K562 (cell line): ENCODE measurements around the gene CPNE9. TPM values are rescaled to one million over a fixed set of nuclear protein-coding genes. Genes with fewer than 3 reads are reported as not detected.
A peak's percentile ranks its signal among the peaks of the same experiment; 100 is the strongest.

Source experiments
- CREM ChIP-seq: IDR thresholded peaks from 2 replicates; pipeline ENCODE4 v1.6.1; 2014; ENCODE audit warnings: antibody characterized with exemption, low read depth
- MYC ChIP-seq, 2 experiments: fragments of 250-450 bp in 1 of 2; sonication (Bioruptor Pico) in 1 of 2; IDR thresholded peaks; 2 replicates each; pipeline versions ENCODE4 v1.5.1 to v1.6.1; 2012 to 2021; ENCODE audit warnings: low read depth in 2 of 2, borderline replicate concordance in 1 of 2, improper control_type of control experiment in 1 of 2, low read length in 1 of 2, mild to moderate bottlenecking in 1 of 2, moderate library complexity in 1 of 2
- MYNN ChIP-seq, 2 experiments: sonication (generic); formaldehyde crosslinking in 1 of 2; IDR thresholded peaks; 2 replicates each; pipeline versions ENCODE4 v1.5.0 to v1.6.1; 2016 to 2020; ENCODE audit warnings: antibody characterized with exemption in 1 of 2, missing genetic modification reagents in 1 of 2
- NRF1 ChIP-seq, 2 experiments: fragments of 450-650 bp; IDR thresholded peaks in 1 of 2; conservative IDR thresholded peaks in 1 of 2; 2 replicates each; pipeline ENCODE4 v1.6.1; 2014; ENCODE audit warnings: mild to moderate bottlenecking in 2 of 2
- POLR2AphosphoS5 ChIP-seq: IDR thresholded peaks from 2 replicates; pipeline ENCODE4 v1.6.1; 2011; ENCODE audit warnings: mild to moderate bottlenecking, low read depth, low read length, moderate library complexity; ENCODE audit not compliant: control insufficient read depth, insufficient read depth
- POLR2G ChIP-seq: fragments of 200-400 bp; formaldehyde crosslinking; IDR thresholded peaks from 2 replicates; pipeline ENCODE4 v1.6.1; 2017; ENCODE audit warnings: low read depth, mild to moderate bottlenecking, antibody characterized with exemption, low read length, moderate library complexity
- TCF7 ChIP-seq: sonication (generic); IDR thresholded peaks from 2 replicates; pipeline ENCODE4 v1.6.1; 2016; ENCODE audit warnings: antibody characterized with exemption, borderline replicate concordance
- ZMIZ1 ChIP-seq, 2 experiments: fragments of 150-350 bp in 1 of 2; IDR thresholded peaks; 2 replicates each; pipeline ENCODE4 v1.6.1; 2012 to 2016; ENCODE audit warnings: low read depth in 2 of 2, low read length in 2 of 2, mild to moderate bottlenecking in 1 of 2, moderate library complexity in 1 of 2
- polyA plus RNA-seq, 8 experiments: library from polyadenylated mRNA; depleted of rRNA in 4 of 8; stranded (reverse) in 5 of 8; unstranded in 3 of 8; fragments of >200 nt; fragmentation: Nextera tagmentation in 2 of 8; fragmentation: Illumina TruSeq in 1 of 8; extraction: Ambion mirVana in 2 of 8; extraction: Trizol in 1 of 8; gene quantifications; 2 replicates each; pipeline versions ENCODE4 v1.2.1 to v1.2.3, GENCODE V29; 2011 to 2014; ENCODE audit warnings: inconsistent platforms in 1 of 8, missing spikeins in 1 of 8
- total RNA-seq, 7 experiments: library from RNA; depleted of rRNA in 6 of 7; stranded (reverse); fragments of >200 nt in 6 of 7; fragmentation: Illumina TruSeq in 2 of 7; extraction: Trizol in 2 of 7; gene quantifications; 2 replicates each; pipeline versions ENCODE4 v1.2.1 to v1.2.3, GENCODE V29; 2011 to 2021; ENCODE audit warnings: low replicate concordance in 1 of 7
- TF ChIP-seq, protein P1 (sequence below): conservative IDR thresholded peaks from 2 replicates; pipeline ENCODE4 v1.6.1; 2011; ENCODE audit warnings: low read depth, mild to moderate bottlenecking, low read length; ENCODE audit not compliant: control insufficient read depth
- TF ChIP-seq, protein P2 (sequence below): sonication (generic); formaldehyde crosslinking; IDR thresholded peaks from 2 replicates; pipeline ENCODE4 v1.8.0; 2022; ENCODE audit warnings: mild to moderate bottlenecking, missing genetic modification reagents
- TF ChIP-seq, protein P3 (sequence below), 3 experiments: fragments of 200-800 bp in 1 of 3; fragments of 250-450 bp in 1 of 3; fragments of 450-650 bp in 1 of 3; sonication (Bioruptor Pico) in 1 of 3; sonication (Bioruptor generic) in 1 of 3; formaldehyde crosslinking in 1 of 3; IDR thresholded peaks; 2 replicates each; pipeline versions ENCODE4 v1.6.1 to v1.8.0; 2016 to 2022; ENCODE audit warnings: mild to moderate bottlenecking in 2 of 3, missing genetic modification characterization in 2 of 3, missing compliant biosample characterization in 1 of 3, moderate library complexity in 1 of 3

The CPNE9 gene
- total and polyA plus RNA-seq, 9 of the 15 experiments (the other 6 are each of a cell fraction or from before 2014, with no cell fraction given), result 0.22 to 0.56 (median 0.29) TPM; not detected in 3

GRCh38 chr3:9690451-9691450, 12.9 kb upstream of the CPNE9 start (continued):
- TF ChIP-seq, protein P1, sequence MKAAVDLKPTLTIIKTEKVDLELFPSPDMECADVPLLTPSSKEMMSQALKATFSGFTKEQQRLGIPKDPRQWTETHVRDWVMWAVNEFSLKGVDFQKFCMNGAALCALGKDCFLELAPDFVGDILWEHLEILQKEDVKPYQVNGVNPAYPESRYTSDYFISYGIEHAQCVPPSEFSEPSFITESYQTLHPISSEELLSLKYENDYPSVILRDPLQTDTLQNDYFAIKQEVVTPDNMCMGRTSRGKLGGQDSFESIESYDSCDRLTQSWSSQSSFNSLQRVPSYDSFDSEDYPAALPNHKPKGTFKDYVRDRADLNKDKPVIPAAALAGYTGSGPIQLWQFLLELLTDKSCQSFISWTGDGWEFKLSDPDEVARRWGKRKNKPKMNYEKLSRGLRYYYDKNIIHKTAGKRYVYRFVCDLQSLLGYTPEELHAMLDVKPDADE, result 0 out of 2 replicates have a peak, but pooled peaks have one; percentile 15
- peak; percentile 45; the same call in 1 of the 2 replicates for TF ChIP-seq CREM
- 0 out of 2 replicates have a peak, but pooled peaks have one; percentile 18 for TF ChIP-seq MYC (IDR thresholded peaks at IDR 0.05; ENCODE audit: low read depth, low read length)
- no peak for TF ChIP-seq MYC (CRISPR knock-in tag; IDR thresholded peaks at IDR 0.05; ENCODE audit: borderline replicate concordance, low read depth)
- TF ChIP-seq TCF7, result 0 out of 2 replicates have a peak, but pooled peaks have one; percentile 47
- TF ChIP-seq POLR2G, result 0 out of 2 replicates have a peak, but pooled peaks have one; percentile 31
- TF ChIP-seq, protein P2, sequence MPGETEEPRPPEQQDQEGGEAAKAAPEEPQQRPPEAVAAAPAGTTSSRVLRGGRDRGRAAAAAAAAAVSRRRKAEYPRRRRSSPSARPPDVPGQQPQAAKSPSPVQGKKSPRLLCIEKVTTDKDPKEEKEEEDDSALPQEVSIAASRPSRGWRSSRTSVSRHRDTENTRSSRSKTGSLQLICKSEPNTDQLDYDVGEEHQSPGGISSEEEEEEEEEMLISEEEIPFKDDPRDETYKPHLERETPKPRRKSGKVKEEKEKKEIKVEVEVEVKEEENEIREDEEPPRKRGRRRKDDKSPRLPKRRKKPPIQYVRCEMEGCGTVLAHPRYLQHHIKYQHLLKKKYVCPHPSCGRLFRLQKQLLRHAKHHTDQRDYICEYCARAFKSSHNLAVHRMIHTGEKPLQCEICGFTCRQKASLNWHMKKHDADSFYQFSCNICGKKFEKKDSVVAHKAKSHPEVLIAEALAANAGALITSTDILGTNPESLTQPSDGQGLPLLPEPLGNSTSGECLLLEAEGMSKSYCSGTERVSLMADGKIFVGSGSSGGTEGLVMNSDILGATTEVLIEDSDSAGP (CRISPR knock-in tag), result no peak
- TF ChIP-seq POLR2AphosphoS5, result peak; percentile 31; the same call in 1 of the 2 replicates
- TF ChIP-seq MYNN (IDR thresholded peaks at IDR 0.05), result peak; percentile 70
- TF ChIP-seq MYNN (CRISPR knock-in tag; IDR thresholded peaks at IDR 0.05), result no peak
- no peak for TF ChIP-seq ZMIZ1 (IDR thresholded peaks at IDR 0.05; ENCODE audit: low read depth in 2 of 2, low read length in 2 of 2)
- TF ChIP-seq NRF1 (conservative IDR thresholded peaks at IDR 0.05 in 1 of 2, IDR thresholded peaks at IDR 0.05 in 1 of 2), result peak in 1 of 2 experiments; percentile 9; a peak in 2 of 4 replicates
- TF ChIP-seq, protein P3, sequence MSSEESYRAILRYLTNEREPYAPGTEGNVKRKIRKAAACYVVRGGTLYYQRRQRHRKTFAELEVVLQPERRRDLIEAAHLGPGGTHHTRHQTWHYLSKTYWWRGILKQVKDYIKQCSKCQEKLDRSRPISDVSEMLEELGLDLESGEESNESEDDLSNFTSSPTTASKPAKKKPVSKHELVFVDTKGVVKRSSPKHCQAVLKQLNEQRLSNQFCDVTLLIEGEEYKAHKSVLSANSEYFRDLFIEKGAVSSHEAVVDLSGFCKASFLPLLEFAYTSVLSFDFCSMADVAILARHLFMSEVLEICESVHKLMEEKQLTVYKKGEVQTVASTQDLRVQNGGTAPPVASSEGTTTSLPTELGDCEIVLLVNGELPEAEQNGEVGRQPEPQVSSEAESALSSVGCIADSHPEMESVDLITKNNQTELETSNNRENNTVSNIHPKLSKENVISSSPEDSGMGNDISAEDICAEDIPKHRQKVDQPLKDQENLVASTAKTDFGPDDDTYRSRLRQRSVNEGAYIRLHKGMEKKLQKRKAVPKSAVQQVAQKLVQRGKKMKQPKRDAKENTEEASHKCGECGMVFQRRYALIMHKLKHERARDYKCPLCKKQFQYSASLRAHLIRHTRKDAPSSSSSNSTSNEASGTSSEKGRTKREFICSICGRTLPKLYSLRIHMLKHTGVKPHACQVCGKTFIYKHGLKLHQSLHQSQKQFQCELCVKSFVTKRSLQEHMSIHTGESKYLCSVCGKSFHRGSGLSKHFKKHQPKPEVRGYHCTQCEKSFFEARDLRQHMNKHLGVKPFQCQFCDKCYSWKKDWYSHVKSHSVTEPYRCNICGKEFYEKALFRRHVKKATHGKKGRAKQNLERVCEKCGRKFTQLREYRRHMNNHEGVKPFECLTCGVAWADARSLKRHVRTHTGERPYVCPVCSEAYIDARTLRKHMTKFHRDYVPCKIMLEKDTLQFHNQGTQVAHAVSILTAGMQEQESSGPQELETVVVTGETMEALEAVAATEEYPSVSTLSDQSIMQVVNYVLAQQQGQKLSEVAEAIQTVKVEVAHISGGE (CRISPR knock-in tag; IDR thresholded peaks at IDR 0.05), result peak in 1 of 3 experiments; percentile 36; a peak in 1 of 6 replicates
